ENCODE measurements around the gene HTRA2.

The HTRA2 gene

GRCh38 chr2:74516650-74517049 lies 13.1 kb upstream of the HTRA2 start:
- DNase-seq = no peak

- no peak for DNase-seq
Measured at GRCh38 chr2:74522516-74522915, 7.2 kb upstream of the HTRA2 start.

GRCh38 chr2:74524005-74524404 lies 5.7 kb upstream of the HTRA2 start:
- no peak for DNase-seq

- no peak for DNase-seq
Measured at GRCh38 chr2:74524955-74525716, 4.6 kb upstream of the HTRA2 start.

GRCh38 chr2:74525717-74526648 lies 3.8 kb upstream of the HTRA2 start, which contains the start of gene DQX1:
TSS of gene DQX1 (minus strand) at chr2:74526231. CDS start at chr2:74525729, 502 bp downstream.
- peak; percentile 74 for DNase-seq

GRCh38 chr2:74526649-74527230 lies 3.0 kb upstream of the HTRA2 start:
- DNase-seq = no peak

- no peak for DNase-seq
Measured at GRCh38 chr2:74527741-74528140, 2.0 kb upstream of the HTRA2 start.

GRCh38 chr2:74528600-74529356 lies 955 bp upstream of the HTRA2 start:
- DNase-seq = no peak

GRCh38 chr2:74530239-74531187 lies 780 bp downstream of the HTRA2 start:
- peak; percentile 98 for DNase-seq

GRCh38 chr2:74531666-74532065 lies 1.9 kb downstream of the HTRA2 start:
- DNase-seq = no peak

GRCh38 chr2:74532222-74532621 lies 2.5 kb downstream of the HTRA2 start:
- DNase-seq = peak; percentile 82

- no peak for DNase-seq
Measured at GRCh38 chr2:74533464-74533863, 3.7 kb downstream of the HTRA2 start.

- DNase-seq = no peak
Measured at GRCh38 chr2:74534411-74534810, 4.7 kb downstream of the HTRA2 start.

- no peak for DNase-seq
Measured at GRCh38 chr2:74535440-74535965, 5.8 kb downstream of the HTRA2 start.

GRCh38 chr2:74536166-74536950 lies 6.6 kb downstream of the HTRA2 start:
- DNase-seq = no peak

GRCh38 chr2:74537140-74537539 lies 7.4 kb downstream of the HTRA2 start:
- no peak for DNase-seq

GRCh38 chr2:74538881-74539339 lies 9.2 kb downstream of the HTRA2 start:
- no peak for DNase-seq

- DNase-seq = no peak
Measured at GRCh38 chr2:74540291-74540690, 10.6 kb downstream of the HTRA2 start.

- DNase-seq = no peak
Measured at GRCh38 chr2:74542978-74543377, 13.2 kb downstream of the HTRA2 start.

GRCh38 chr2:74544634-74545033 lies 14.9 kb downstream of the HTRA2 start:
- DNase-seq = peak; percentile 37

All from hematopoietic multipotent progenitor cell treated with erythropoietin and hydrocortisone succinate and interleukin-3 and kit ligand, for 6 days (in vitro differentiated cells).